ENCODE data around the gene RANBP17.
"Not testable (repeated sequence)": the region's sequence is repeated elsewhere in the genome, so short reads cannot be mapped to it uniquely, and the experiment has no call there.

Gene RANBP17

DNA sequence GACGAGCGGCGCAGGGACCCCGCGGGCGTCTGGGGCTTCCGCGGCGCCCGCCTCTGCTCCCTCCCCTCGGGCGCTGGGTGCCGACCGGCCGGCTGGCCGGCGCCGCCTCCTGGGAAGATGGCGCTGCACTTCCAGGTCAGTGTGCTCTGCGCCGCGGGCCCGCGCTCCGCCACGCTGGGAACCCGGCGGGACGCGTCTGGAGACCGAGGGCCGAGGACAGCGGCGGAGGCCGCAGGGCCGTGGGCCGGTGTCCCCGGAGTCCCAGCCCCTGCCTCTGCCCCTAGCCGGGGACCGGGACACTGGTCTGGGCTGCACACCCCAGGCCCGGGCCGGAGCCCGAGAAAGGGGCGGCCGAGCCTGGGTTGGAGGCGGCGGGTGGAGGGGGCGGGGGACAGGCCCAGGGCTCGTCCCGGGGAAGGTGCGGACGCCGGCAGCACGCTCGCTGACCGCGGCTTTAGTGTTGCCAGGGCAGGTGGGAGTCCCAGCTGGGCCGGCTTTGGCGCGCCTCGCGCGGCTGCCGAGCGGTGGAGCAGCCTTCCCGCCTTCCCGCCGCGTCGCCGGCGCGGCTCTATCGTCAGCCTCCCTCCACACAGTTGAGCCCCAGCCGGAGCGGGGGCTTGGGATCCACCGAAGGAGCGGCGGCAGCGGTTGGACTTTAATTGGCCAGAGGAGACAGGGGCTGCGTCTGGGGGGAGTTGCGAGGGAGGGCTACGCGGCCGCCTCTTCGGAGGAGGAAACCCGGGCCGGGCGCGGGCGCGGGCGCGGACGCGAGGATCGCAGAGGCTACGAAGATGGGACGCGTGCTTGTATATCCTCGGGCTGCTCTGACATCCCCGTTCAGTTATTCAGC lies at the start of gene RANBP17:
RANBP17 (plus strand) TSS at position 102 of the 850 bp plus-strand sequence.
- no peak for DNase-seq

DNA sequence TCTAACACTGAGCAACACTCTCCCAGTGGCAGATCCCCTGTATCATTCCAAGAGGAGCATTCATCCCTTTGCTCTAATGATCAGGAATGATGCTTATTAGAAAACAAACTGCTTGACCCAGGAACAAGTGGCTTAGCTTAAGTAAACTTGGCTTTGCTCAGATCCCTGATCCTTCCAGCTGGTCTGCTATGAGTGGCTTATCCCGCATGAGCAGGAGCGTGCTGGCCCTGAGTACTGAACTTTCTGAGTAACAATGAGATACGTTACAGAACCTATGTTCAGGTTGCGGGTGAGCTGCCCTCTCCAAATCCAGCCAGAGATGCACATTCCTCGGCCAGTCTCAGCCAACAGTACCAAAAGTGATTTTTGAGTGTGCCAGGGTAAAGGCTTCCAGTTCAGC lies 48.6 kb upstream of the RANBP17 start:
- no peak for DNase-seq

DNA sequence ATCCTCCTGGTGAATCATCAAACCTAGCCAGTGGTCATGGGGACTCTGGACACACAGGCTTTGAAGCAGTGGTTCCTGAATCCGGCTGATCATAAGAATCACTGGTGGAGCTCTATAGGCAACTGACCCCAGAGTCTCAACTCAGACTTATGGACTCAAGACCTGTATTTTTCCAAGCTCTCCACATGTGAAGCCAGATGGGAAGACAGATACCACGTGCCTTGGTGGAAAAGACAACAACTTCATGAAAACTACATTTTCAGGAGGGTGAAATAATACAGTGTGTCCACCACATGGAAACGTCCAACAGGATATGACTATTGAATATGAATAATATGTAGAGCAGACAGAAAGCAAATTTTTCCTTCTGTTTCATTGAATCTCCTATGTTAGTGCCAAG lies 44.6 kb upstream of the RANBP17 start:
- no peak for DNase-seq

- no peak for DNase-seq
These were observed 43.6 kb upstream of the RANBP17 start for GRCh38 chr5:170818232-170818631.

- DNase-seq, result no peak
These were observed 42.0 kb upstream of the RANBP17 start for GRCh38 chr5:170819824-170820223.

- no peak for DNase-seq
These were observed 40.5 kb upstream of the RANBP17 start for GRCh38 chr5:170821257-170821800.

- DNase-seq, result no peak
These were observed 35.7 kb upstream of the RANBP17 start for GRCh38 chr5:170826117-170826516.

GRCh38 chr5:170832241-170832640 lies 29.6 kb upstream of the RANBP17 start:
- DNase-seq, result no peak

- DNase-seq, result not testable (repeated sequence)
These were observed 27.8 kb upstream of the RANBP17 start for GRCh38 chr5:170833981-170834380.

- DNase-seq, result no peak
These were observed 25.6 kb upstream of the RANBP17 start for GRCh38 chr5:170836226-170836625.

GRCh38 chr5:170843870-170844269 lies 17.9 kb upstream of the RANBP17 start:
- DNase-seq, result no peak

DNA sequence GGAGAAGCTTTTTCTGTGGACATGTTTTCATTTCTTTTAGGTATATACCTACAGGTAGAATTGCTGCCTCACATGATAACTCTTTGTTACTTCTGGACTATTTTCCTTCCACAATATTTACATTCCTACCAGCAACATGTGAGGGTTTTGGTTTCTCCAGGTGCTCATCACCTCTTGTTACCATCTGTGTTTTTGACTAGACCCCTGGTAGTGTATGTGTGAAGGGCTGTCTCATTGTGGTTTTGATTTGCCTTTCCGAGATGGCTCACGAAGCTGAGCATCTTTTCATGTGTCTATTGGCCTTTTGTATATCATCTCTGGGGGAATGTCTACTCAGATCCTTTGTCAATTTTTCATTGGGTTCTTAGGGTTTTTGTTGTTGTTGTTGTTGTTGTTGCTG lies 17.2 kb upstream of the RANBP17 start:
- no peak for DNase-seq

- DNase-seq, result no peak
These were observed 15.4 kb upstream of the RANBP17 start for GRCh38 chr5:170846416-170846815.

DNA sequence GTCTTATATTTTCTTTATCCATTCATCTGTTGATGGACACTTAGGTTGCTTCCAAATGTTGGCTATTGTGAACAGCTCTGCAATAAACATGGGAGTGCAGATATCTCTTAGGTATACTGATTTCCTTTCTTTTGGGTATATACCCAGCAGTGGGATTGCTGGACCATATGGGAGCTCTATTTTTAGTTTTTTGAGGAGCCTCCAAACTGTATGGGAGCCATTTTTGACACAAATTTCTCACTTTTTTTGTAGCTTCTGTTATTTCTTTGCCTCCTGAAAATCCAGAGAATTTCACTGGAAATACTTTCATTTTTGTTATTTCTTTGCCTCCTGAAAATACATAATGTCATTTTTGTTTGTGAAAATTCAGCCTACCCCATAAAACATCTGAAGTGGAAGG lies 15.0 kb upstream of the RANBP17 start:
- no peak for DNase-seq

DNA sequence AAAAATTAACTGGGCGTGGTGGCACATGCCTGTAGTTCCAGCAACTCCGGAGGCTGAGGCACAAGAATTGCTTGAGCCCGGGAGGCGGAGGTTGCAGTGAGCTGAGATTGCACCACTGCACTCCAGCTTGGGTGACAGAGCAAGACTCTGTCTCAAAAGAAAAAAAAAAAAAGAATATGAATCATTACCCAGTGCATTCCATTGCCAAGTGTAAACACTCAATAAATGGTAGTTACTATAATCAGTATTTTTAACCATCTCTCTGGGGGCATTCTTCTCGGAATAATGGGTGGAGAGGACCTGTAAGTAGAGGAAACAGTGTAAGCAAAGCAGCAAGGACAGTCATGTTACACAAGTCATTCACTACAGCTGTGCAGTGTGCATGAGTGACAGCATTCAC lies 13.8 kb upstream of the RANBP17 start:
- no peak for DNase-seq

GRCh38 chr5:170849374-170849773 lies 12.4 kb upstream of the RANBP17 start:
- DNase-seq, result no peak

GRCh38 chr5:170854566-170854965 lies 7.3 kb upstream of the RANBP17 start:
- DNase-seq, result no peak

DNA sequence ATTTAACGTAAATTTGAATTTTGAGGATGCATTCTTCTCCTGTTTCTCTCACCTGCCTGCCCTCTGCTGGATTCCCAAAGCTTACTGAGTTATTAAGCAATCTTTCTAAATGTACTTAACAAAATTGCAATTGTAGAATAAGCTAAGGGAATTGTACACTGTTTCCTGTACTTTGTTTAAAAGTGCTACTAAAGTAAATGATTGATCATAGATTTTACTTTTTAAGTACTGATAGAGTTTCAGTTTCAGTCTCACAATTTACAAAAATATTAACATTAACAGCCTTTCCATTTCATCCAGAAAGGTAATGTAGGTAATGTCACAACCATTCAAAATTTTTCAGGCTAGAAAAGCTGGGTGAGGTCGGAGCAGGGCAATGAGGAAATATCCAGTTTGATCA lies 4.8 kb upstream of the RANBP17 start:
- DNase-seq, result no peak

DNA sequence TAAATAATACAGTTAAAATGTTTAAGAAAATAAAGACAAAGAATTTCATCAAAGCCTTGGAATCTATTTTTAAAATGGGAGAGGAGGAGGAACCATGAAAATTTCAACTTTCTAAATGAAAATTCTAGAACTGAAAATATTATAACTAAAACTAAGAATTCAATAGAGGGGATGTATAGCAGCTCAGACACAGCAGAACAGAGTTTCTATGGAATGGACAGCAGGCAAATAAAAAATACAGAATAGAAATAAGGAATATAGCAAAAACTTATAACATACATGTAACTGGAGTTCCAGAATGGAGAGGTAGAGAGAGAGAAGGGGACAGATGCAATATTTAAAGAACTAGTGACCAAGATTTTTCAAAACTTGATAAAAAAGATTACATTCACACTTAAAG lies 1.4 kb upstream of the RANBP17 start:
- no peak for DNase-seq

- DNase-seq, result no peak
These were observed 776 bp upstream of the RANBP17 start for GRCh38 chr5:170860818-170861666.

DNA sequence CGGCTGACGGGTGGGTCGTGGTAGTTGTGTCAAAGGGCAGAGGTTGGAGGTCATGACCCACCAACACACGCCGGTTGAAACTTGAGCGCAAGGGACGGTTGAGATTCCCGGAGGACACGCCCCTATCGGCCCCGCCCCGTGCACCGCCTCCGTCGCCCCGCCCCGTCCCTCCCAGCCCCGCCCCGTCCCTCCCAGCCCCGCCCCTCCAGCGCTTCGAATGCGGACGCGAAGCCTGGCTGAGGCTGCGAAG lies 226 bp upstream of the RANBP17 start:
- no peak for DNase-seq

DNA sequence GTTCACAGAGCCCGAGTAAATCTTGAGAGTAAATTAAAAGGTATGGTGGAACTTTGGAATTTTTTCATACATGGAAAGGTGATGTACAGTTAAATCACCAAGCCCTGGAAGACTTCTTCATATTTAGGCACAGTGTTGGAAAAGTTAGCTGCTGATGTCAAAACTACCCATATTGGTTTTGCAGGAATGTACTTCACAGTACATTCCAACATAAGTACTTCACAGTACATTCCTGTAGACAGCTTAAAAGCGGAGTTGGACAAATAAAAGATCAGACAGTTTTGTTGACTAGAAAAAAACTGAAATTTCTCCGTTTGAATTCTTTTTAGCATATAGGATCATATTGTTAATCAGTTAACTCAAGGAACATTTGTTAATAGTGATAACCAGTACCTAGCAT lies 1.8 kb downstream of the RANBP17 start:
- no peak for DNase-seq

DNA sequence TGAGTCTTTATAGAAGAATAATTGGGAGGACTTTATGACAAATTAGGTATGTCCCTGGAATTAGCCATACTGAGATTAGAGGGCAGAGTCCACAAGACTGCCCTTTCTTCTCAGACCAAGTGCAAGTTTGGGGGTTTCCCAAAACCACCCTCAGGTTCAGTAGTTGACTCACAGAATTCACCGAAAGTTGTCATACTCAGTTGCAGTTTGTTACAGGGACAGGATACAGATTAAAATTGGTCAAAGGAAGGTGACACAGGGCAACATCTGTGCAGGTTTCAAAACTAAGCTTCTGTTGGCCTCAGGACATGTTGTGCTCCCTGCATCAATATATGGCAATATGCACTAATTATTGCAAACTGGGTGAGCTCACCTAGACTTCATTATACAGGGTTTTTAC lies 3.8 kb downstream of the RANBP17 start:
- DNase-seq, result no peak

DNA sequence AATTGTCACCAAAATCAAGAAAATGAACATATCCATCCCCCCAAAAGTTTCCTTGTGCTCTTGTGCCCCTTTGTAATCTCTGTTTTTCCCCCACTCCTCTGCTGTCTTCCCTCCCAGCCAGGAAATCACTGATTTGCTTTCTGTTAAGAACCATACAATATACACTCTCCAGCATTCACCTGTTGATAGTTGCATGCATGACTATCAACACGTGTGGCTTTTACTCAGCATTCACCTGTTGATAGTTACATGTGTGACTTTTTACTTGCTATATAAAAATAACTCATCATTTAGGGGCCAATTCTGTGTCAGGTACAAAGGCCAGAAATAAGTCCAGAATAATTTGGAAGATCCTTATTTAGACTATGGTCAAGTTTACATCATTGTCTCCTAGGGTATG lies 6.0 kb downstream of the RANBP17 start:
- DNase-seq, result no peak
